ENCODE measurements around the gene SLC17A9. TPM values are rescaled to one million over a fixed set of nuclear protein-coding genes. Genes with fewer than 3 reads are reported as not detected.
A peak's percentile ranks its signal among the peaks of the same experiment; 100 is the strongest.

Gene SLC17A9
- total RNA-seq, 2 experiments from 2014 or later: 78.5 to 78.7 TPM

DNA sequence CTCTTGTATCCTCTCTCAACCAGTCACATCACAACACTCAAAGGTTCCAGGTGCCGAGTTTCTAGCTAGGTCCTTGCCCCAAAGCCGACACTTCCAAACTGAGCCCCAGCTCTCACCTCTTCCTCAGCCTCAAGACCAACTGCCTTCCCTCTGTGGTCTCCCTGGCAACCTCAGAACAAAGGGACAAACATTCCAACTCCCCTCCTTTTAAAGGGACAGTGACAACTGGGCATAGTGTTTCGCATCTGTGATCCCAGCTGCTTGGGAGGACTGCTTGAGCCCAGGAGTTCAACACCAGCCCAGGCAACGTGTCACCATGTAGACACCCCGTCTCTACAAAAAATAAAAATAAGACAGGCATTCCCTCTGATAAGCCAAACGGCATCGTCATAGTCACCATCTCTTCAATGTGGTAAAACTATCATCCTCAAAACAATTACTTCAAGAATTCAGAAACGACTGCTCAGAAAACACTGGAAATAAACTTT, 37.5 kb upstream of the SLC17A9 start:
- ATAC-seq (no peak), DNase-seq (peak; percentile 48)
- peak overlapping the region; percentile 90 for H3K27ac Mint-ChIP-seq
- H3K4me3 Mint-ChIP-seq: peak overlapping the region; percentile 9
- ChIA-PET POLR2A (interaction anchor here (0.9 to 17.8 kb wide), 4 partner anchors 12 to 38 kb away, joined by 3 to 243 read pairs (median 24); partner anchors contain the start of genes DIDO1 and GID8), CTCF (interaction anchor here (0.7 to 8.6 kb wide), 7 partner anchors 7 to 94 kb away, joined by 3 to 113 read pairs (median 3); no protein-coding TSS in a partner anchor)
- TF ChIP-seq, protein P1, sequence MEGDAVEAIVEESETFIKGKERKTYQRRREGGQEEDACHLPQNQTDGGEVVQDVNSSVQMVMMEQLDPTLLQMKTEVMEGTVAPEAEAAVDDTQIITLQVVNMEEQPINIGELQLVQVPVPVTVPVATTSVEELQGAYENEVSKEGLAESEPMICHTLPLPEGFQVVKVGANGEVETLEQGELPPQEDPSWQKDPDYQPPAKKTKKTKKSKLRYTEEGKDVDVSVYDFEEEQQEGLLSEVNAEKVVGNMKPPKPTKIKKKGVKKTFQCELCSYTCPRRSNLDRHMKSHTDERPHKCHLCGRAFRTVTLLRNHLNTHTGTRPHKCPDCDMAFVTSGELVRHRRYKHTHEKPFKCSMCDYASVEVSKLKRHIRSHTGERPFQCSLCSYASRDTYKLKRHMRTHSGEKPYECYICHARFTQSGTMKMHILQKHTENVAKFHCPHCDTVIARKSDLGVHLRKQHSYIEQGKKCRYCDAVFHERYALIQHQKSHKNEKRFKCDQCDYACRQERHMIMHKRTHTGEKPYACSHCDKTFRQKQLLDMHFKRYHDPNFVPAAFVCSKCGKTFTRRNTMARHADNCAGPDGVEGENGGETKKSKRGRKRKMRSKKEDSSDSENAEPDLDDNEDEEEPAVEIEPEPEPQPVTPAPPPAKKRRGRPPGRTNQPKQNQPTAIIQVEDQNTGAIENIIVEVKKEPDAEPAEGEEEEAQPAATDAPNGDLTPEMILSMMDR (IDR thresholded peaks at IDR 0.05): no peak
- H3K27me3 Mint-ChIP-seq: no peaks in the 10 kb centered on the region
- H3K4me1 Mint-ChIP-seq (ENCODE audit: low read depth): peaks cover 71% of the 10 kb centered on the region
- H3K36me3 Mint-ChIP-seq (ENCODE audit: low read depth): peaks cover 40% of the 10 kb centered on the region
- intact Hi-C loops (cut with micrococcal nuclease): no loop called here
- H3K9me3 Mint-ChIP-seq: no peaks in the 10 kb centered on the region

DNA sequence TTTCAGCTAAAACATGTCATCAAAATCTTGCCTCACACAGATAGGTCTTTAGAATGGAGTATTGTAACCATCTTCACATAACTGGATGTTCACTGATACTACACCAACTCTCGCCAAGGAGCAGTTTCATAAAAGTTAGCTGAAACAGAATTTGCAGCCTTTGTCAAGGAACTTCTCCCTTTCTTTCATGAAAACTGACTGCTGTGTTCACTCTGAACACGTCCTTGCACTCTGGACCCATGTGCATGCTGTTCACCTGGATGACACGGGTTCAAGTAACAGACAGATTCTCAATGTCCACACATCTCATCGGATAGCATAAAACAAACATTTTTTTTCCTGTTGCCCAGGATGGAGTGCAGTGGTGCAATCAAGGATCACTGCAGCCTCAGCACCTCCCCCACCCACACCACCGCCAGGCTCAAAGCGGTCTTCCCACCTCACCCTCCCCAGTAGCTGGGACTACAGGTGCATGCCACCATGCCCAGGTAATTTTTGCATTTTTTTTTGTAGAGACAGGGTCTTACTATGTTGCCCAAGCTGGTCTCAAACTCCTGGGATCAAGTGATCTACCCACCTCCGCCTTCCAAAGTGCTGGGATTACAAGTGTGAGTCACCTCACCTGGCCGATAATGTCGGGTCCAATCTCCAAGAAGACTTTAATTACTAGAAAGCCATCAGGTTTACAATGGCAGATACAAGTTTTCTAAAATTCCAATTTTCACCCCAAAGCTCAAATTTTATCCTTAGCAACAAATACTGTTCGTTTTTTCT, 35.6 kb upstream of the SLC17A9 start:
- Mint-ChIP-seq H3K27ac (peak overlapping the region; percentile 90), H3K36me3 (ENCODE audit: low read depth) (peaks cover 26% of the 10 kb centered on the region), H3K9me3 (no peaks in the 10 kb centered on the region), H3K27me3 (no peaks in the 10 kb centered on the region), H3K4me3 (peak overlapping the region; percentile 72), H3K4me1 (ENCODE audit: low read depth) (peaks cover 78% of the 10 kb centered on the region)
- ChIA-PET CTCF (interaction anchor here (0.8 to 8.6 kb wide), 9 partner anchors 9 to 92 kb away, joined by 3 to 113 read pairs (median 4); partner anchors contain the start of gene GID8), POLR2A (interaction anchor here (0.8 to 17.8 kb wide), 6 partner anchors 9 to 439 kb away, joined by 3 to 243 read pairs (median 32); partner anchors contain the start of genes DIDO1 and GID8)
- DNase-seq: no peak
- TF ChIP-seq, protein P1 (IDR thresholded peaks at IDR 0.05): no peak
- no peak for ATAC-seq
- intact Hi-C loops (cut with micrococcal nuclease): no loop called here

DNA sequence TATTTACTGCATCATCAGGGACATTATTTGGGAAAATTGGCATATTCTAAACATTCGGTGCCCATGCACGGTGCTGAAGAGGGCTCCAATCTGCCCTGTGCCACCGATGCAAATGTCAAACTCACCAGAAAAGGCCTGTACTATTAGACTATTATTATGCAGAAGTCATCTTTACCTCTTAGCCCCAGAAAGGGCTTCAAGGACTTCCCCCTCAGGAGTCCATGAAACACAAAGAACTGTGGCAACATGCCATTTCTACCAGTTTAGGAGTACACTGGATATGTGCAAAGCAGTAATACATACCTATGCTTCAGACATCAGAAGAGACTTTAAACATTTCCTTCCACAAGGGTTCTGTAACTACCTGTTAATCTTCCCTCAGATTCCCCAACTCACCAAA, 34.8 kb upstream of the SLC17A9 start:
- H3K27me3 Mint-ChIP-seq: no peaks in the 10 kb centered on the region
- H3K4me3 Mint-ChIP-seq: peak overlapping the region; percentile 72
- H3K9me3 Mint-ChIP-seq: no peaks in the 10 kb centered on the region
- peaks cover 86% of the 10 kb centered on the region for H3K4me1 Mint-ChIP-seq (ENCODE audit: low read depth)
- no peak for ATAC-seq
- ChIA-PET CTCF (interaction anchor here (1.1 to 8.6 kb wide), 8 partner anchors 10 to 91 kb away, joined by 3 to 113 read pairs (median 10); partner anchors contain the start of genes DIDO1 and GID8), POLR2A (interaction anchor here (0.7 to 17.8 kb wide), 8 partner anchors 9 to 1712 kb away, joined by 3 to 243 read pairs (median 20); partner anchors contain the start of genes DIDO1 and GID8)
- intact Hi-C loops (cut with micrococcal nuclease): no loop called here
- H3K36me3 Mint-ChIP-seq (ENCODE audit: low read depth): peaks cover 25% of the 10 kb centered on the region
- TF ChIP-seq, protein P1 (IDR thresholded peaks at IDR 0.05): no peak
- peak overlapping the region; percentile 90 for H3K27ac Mint-ChIP-seq
- DNase-seq: no peak

DNA sequence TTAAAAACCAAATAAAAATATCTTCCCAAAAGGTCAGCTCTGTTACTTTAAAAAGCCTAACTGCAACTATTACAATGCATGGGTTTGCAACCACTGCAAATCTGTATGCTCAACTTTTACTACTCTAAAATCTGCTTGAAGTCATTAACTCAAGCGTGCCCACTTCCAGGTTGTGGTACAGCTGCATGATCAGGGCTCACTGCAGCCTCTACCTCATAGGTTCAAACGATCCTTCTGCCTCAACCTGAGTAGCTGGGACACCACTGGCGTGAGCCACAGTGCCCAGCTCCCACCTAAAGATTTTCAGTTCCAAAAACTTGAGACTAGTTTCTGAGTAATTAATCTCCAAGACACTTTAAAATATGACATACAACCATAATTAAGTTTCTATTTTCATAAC, 34.4 kb upstream of the SLC17A9 start:
- H3K9me3 Mint-ChIP-seq: no peaks in the 10 kb centered on the region
- DNase-seq (peak; percentile 88), ATAC-seq (peak; percentile 62)
- peak overlapping the region; percentile 90 for H3K27ac Mint-ChIP-seq
- H3K36me3 Mint-ChIP-seq (ENCODE audit: low read depth): peaks cover 23% of the 10 kb centered on the region
- POLR2A ChIA-PET: interaction anchor here (0.6 to 17.8 kb wide), 9 partner anchors 9 to 1712 kb away, joined by 3 to 243 read pairs (median 20); partner anchors contain the start of genes DIDO1 and GID8
- H3K4me1 Mint-ChIP-seq (ENCODE audit: low read depth): peaks cover 86% of the 10 kb centered on the region
- intact Hi-C loops (cut with micrococcal nuclease): no loop called here
- CTCF ChIA-PET: interaction anchor here (0.8 to 8.6 kb wide), 9 partner anchors 9 to 91 kb away, joined by 3 to 113 read pairs (median 7); partner anchors contain the start of genes DIDO1 and GID8
- TF ChIP-seq, protein P1 (IDR thresholded peaks at IDR 0.05): no peak
- peak overlapping the region; percentile 72 for H3K4me3 Mint-ChIP-seq
- H3K27me3 Mint-ChIP-seq: no peaks in the 10 kb centered on the region
